ENCODE measurements around the gene TGIF2.
"Not testable (repeated sequence)": the region's sequence is repeated elsewhere in the genome, so short reads cannot be mapped to it uniquely, and the experiment has no call there.

The TGIF2 gene

DNA sequence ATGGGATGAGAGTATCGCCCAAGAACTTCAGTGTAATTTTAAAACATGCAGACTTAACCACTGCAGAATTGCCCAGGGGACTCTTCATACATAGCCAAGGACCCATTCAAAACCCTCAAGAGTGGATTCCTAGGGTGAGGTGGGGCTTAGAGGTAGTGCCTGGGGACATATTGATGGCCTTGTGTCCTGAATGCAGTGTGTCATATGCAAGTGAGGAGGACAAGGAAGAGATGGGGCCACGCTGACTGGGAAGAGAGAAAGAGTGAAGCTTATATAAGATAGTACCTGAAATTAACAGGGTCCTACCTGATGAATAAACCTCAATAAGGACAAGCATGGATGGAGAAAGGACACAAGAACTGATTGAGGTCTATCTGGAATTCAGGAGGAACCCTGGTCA lies 18.1 kb upstream of the TGIF2 start:
- no peak for DNase-seq (ENCODE audit: low read depth)
- TF ChIP-seq CTCF (IDR thresholded peaks at IDR 0.05; ENCODE audit: low read depth, low read length, missing control alignments): no peak
- no peak overlapping the region for H3K4me3 ChIP-seq (ENCODE audit: low read depth, low read length)
- in situ Hi-C loops (cut with HindIII; ENCODE audit: low sequenced_read_pairs): loop anchor here (10.0 to 25.0 kb wide), 2 partner anchors 207 to 310 kb away; partner anchors contain the start of gene DSN1

- H3K4me3 ChIP-seq (ENCODE audit: low read depth, low read length): no peak overlapping the region
- no peak for TF ChIP-seq CTCF (IDR thresholded peaks at IDR 0.05; ENCODE audit: low read depth, low read length, missing control alignments)
- in situ Hi-C loops (cut with HindIII; ENCODE audit: low sequenced_read_pairs): loop anchor here (25.0 kb wide), 1 partner anchor 200 kb away; the partner anchor contains the start of gene DSN1
- no peak for DNase-seq (ENCODE audit: low read depth)
Measured at GRCh38 chr20:36562724-36563123, 10.7 kb upstream of the TGIF2 start.

DNA sequence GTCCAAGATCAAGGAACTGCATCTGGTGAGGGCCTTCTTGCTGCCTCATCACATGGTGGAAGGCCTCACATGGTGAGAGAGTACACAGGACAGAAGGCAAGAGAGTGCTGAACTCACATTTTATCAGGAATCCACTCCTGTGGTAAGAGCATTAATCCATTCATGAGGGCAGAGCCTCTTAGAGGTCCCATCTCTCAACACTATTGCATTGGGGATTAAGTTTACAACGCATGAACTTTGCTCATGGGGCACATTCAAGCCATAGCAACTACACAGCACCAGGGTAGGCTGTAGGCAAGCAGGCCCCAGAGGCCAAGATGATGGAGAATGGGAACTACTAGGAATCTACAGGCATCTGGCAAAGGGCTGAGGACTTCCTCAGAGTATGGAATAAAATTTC lies 10.0 kb upstream of the TGIF2 start:
- DNase-seq (ENCODE audit: low read depth): no peak
- TF ChIP-seq CTCF (IDR thresholded peaks at IDR 0.05; ENCODE audit: low read depth, low read length, missing control alignments): no peak
- no peak overlapping the region for H3K4me3 ChIP-seq (ENCODE audit: low read depth, low read length)
- in situ Hi-C loops (cut with HindIII; ENCODE audit: low sequenced_read_pairs): loop anchor here (25.0 kb wide), 1 partner anchor 199 kb away; the partner anchor contains the start of gene DSN1

DNA sequence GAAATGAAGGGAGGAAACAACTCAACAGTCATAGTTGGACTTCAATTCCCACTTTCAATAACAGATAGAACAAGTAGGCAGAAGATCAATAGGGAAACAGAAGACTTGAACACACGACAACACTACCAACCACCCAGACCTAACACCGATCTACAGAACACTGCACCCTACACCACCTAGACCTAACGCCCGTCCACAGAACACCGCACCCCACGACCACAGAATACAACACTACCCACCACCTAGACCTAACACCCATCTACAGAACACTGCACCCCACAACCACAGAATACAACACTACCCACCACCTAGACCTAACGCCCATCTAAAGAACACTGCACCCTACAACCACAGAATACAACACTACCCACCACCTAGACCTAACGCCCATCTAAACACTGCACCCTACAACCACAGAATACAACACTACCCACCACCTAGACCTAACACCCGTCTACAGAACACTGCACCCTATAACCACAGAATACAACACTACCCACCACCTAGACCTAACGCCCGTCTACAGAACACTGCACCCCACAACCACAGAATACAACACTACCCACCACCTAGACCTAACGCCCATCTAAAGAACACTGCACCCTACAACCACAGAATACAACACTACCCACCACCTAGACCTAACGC lies 9.2 kb upstream of the TGIF2 start:
- in situ Hi-C loops (cut with HindIII; ENCODE audit: low sequenced_read_pairs): loop anchor here (25.0 kb wide), 1 partner anchor 198 kb away; the partner anchor contains the start of gene DSN1
- not testable (repeated sequence) for H3K4me3 ChIP-seq (ENCODE audit: low read depth, low read length); DNase-seq (ENCODE audit: low read depth)

DNA sequence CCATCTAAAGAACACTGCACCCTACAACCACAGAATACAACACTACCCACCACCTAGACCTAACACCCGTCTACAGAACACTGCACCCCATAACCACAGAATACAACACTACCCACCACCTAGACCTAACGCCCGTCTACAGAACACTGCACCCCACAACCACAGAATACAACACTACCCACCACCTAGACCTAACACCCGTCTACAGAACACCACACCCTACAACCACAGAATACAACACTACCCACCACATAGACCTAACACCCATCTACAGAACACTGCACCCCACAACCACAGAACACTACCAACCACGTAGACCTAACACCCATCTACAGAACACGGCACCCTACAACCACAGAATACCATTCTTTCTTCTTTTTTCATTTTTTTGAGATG lies 8.7 kb upstream of the TGIF2 start:
- in situ Hi-C loops (cut with HindIII; ENCODE audit: low sequenced_read_pairs): loop anchor here (25.0 kb wide), 1 partner anchor 198 kb away; the partner anchor contains the start of gene DSN1
- not testable (repeated sequence) for H3K4me3 ChIP-seq (ENCODE audit: low read depth, low read length); DNase-seq (ENCODE audit: low read depth)

- TF ChIP-seq CTCF (IDR thresholded peaks at IDR 0.05; ENCODE audit: low read depth, low read length, missing control alignments): no peak
- no peak overlapping the region for H3K4me3 ChIP-seq (ENCODE audit: low read depth, low read length)
- in situ Hi-C loops (cut with HindIII; ENCODE audit: low sequenced_read_pairs): loop anchor here (25.0 kb wide), 1 partner anchor 197 kb away; the partner anchor contains the start of gene DSN1
- DNase-seq (ENCODE audit: low read depth): no peak
Measured at GRCh38 chr20:36565520-36565919, 7.9 kb upstream of the TGIF2 start.

GRCh38 chr20:36569847-36570429 lies 3.5 kb upstream of the TGIF2 start:
- TF ChIP-seq CTCF (IDR thresholded peaks at IDR 0.05; ENCODE audit: low read depth, low read length, missing control alignments): no peak
- no peak overlapping the region for H3K4me3 ChIP-seq (ENCODE audit: low read depth, low read length)
- peak; percentile 40 for DNase-seq (ENCODE audit: low read depth)
- in situ Hi-C loops (cut with HindIII; ENCODE audit: low sequenced_read_pairs): loop anchor here (25.0 kb wide), 1 partner anchor 192 kb away; the partner anchor contains the start of gene DSN1
